Ramos (cell line): ENCODE data around the gene MMAB.

Source experiments
- in situ Hi-C: fragments of 300-500 bp; cut with MboI; formaldehyde crosslinking; loops from one replicate; pipeline ENCODE4 v1.14.3; 2022; ENCODE audit warnings: low sequenced_read_pairs; ENCODE audit not compliant: unreplicated experiment

MMAB gene

GRCh38 chr12:109605016-109605415 is 31.7 kb upstream of the MMAB start:
- in situ Hi-C loops = loop anchor here (10.0 kb wide), 1 partner anchor 170 kb away; no protein-coding TSS in a partner anchor

- in situ Hi-C loops = loop anchor here (10.0 kb wide), 1 partner anchor 171 kb away; no protein-coding TSS in a partner anchor
These were observed 30.9 kb upstream of the MMAB start for GRCh38 chr12:109604132-109604585.

GRCh38 chr12:109602132-109602531 is 28.8 kb upstream of the MMAB start:
- in situ Hi-C loops = loop anchor here (10.0 kb wide), 1 partner anchor 173 kb away; no protein-coding TSS in a partner anchor

- in situ Hi-C loops = loop anchor here (10.0 kb wide), 1 partner anchor 173 kb away; no protein-coding TSS in a partner anchor
These were observed 28.3 kb upstream of the MMAB start for GRCh38 chr12:109601557-109601956.

GRCh38 chr12:109600995-109601394 is 27.7 kb upstream of the MMAB start:
- in situ Hi-C loops = loop anchor here (10.0 kb wide), 1 partner anchor 174 kb away; no protein-coding TSS in a partner anchor

GRCh38 chr12:109600481-109600880 is 27.2 kb upstream of the MMAB start:
- in situ Hi-C loops = loop anchor here (10.0 kb wide), 1 partner anchor 174 kb away; no protein-coding TSS in a partner anchor

GRCh38 chr12:109599087-109599486 is 25.8 kb upstream of the MMAB start:
- in situ Hi-C loops = no loop called here

GRCh38 chr12:109598428-109598854 is 25.1 kb upstream of the MMAB start:
- in situ Hi-C loops = no loop called here

GRCh38 chr12:109597795-109598427 is 24.6 kb upstream of the MMAB start:
- in situ Hi-C loops = no loop called here

- in situ Hi-C loops = no loop called here
These were observed 24.1 kb upstream of the MMAB start for GRCh38 chr12:109597414-109597794.

GRCh38 chr12:109596418-109597244 is 23.3 kb upstream of the MMAB start:
- in situ Hi-C loops = no loop called here

GRCh38 chr12:109595321-109595902 is 22.1 kb upstream of the MMAB start:
- in situ Hi-C loops = no loop called here

- in situ Hi-C loops = no loop called here
These were observed 21.4 kb upstream of the MMAB start for GRCh38 chr12:109594556-109595317.

GRCh38 chr12:109592905-109593272 is 19.6 kb upstream of the MMAB start:
- in situ Hi-C loops = no loop called here

GRCh38 chr12:109592195-109592904 is 19.0 kb upstream of the MMAB start:
- in situ Hi-C loops = no loop called here

GRCh38 chr12:109591041-109591440 is 17.7 kb upstream of the MMAB start:
- in situ Hi-C loops = no loop called here

- in situ Hi-C loops = no loop called here
These were observed 17.3 kb upstream of the MMAB start for GRCh38 chr12:109590566-109590965.

GRCh38 chr12:109589691-109590245 is 16.5 kb upstream of the MMAB start:
- in situ Hi-C loops = no loop called here

- in situ Hi-C loops = no loop called here
These were observed 15.9 kb upstream of the MMAB start for GRCh38 chr12:109589240-109589590.
